GM23248 (cell line): ENCODE measurements around the gene ADAMTS17.

Experiments
- EZH2 ChIP-seq: fragments of 200-600 bp; sonication (generic); IDR thresholded peaks from 2 replicates; pipeline ENCODE4 v1.6.1; 2018; ENCODE audit warnings: antibody characterized with exemption, mild to moderate bottlenecking; ENCODE audit not compliant: insufficient read depth, poor library complexity, severe bottlenecking
- EZH2phosphoT487 ChIP-seq: fragments of 200-600 bp; sonication (generic); IDR thresholded peaks from 2 replicates; pipeline ENCODE4 v1.6.1; 2018; ENCODE audit warnings: antibody characterized with exemption, moderate library complexity, mild to moderate bottlenecking, low read depth; ENCODE audit not compliant: insufficient read depth

DNA sequence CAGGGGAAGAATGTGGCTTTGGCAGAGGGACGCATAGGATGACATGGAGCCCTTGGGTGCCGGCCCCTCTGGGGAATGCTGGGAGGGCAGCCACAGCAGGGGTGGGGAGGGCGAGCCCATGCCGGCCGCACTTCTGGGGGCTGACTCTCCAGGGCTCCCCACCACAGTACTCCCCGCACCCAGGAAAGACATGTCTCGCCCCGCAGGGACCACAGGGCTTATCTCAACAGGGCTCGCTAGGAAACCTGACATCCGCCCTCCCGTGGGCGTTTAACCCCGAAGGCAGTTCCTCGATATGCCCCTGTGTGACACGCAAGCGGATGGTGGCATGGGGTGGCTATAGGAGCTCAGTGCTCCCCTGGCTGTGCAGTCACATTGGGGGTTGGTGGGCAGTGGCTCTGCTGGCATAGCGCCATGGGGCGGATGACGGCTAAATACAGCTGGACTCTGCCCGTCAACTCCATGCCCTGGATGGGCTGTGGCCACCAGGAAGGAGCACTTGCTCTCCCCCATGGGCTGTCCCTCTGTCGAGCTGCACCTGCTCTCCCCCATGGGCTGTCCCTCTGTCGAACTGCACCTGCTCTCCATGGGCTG lies 141.4 kb downstream of the ADAMTS17 start:
- TF ChIP-seq EZH2 (no peak), EZH2phosphoT487 (no peak)
